Occipital lobe (tissue), 2 donors: ENCODE results near the gene CIDEA. TPM values are rescaled to one million over a fixed set of nuclear protein-coding genes. Genes with fewer than 3 reads are reported as not detected.
A peak's percentile ranks its signal among the peaks of the same experiment; 100 is the strongest.

Source experiments
- DNase-seq: peaks from one replicate; lab custom pipeline; 2025; lab: John Stamatoyannopoulos, UW
- total RNA-seq: library from RNA; depleted of rRNA; stranded (reverse); fragments of >200 nt; gene quantifications from one replicate; pipeline ENCODE4 v1.2.3, GENCODE V29; 2014

CIDEA gene
- total RNA-seq, 1 donor from 2014 or later: 3.3 TPM

- no peak for DNase-seq
Observed at GRCh38 chr18:12296457-12296856, 42.3 kb downstream of the CIDEA start.

GRCh38 chr18:12299862-12300261 lies 45.7 kb downstream of the CIDEA start:
- no peak for DNase-seq

GRCh38 chr18:12301263-12302005 lies 47.3 kb downstream of the CIDEA start:
- no peak for DNase-seq

GRCh38 chr18:12302391-12303147 lies 48.4 kb downstream of the CIDEA start:
- no peak for DNase-seq

GRCh38 chr18:12304351-12305210 lies 50.4 kb downstream of the CIDEA start:
- no peak for DNase-seq

- no peak for DNase-seq
Observed at GRCh38 chr18:12305211-12305610, 51.0 kb downstream of the CIDEA start.

- no peak for DNase-seq
Observed at GRCh38 chr18:12305930-12306629, 51.9 kb downstream of the CIDEA start.

- DNase-seq: no peak
Observed at GRCh38 chr18:12306752-12307700, 52.9 kb downstream of the CIDEA start.

- DNase-seq: no peak
Observed at GRCh38 chr18:12307701-12308385, 53.7 kb downstream of the CIDEA start, which contains the start of gene TUBB6. Gene TUBB6 (plus strand): TSS chr18:12308241. CDS start chr18:12308293, 52 bp downstream.

- DNase-seq: peak; percentile 33
Observed at GRCh38 chr18:12308386-12309100, 54.4 kb downstream of the CIDEA start.

- DNase-seq: no peak
Observed at GRCh38 chr18:12309683-12310198, 55.6 kb downstream of the CIDEA start.

- no peak for DNase-seq
Observed at GRCh38 chr18:12310762-12311161, 56.6 kb downstream of the CIDEA start.

GRCh38 chr18:12312976-12313375 lies 58.8 kb downstream of the CIDEA start:
- DNase-seq: no peak

- no peak for DNase-seq
Observed at GRCh38 chr18:12313530-12314245, 59.5 kb downstream of the CIDEA start.

- no peak for DNase-seq
Observed at GRCh38 chr18:12314591-12315305, 60.6 kb downstream of the CIDEA start.

GRCh38 chr18:12315490-12315889 lies 61.3 kb downstream of the CIDEA start:
- DNase-seq: no peak

GRCh38 chr18:12315911-12316310 lies 61.8 kb downstream of the CIDEA start:
- no peak for DNase-seq
